Activated CD4-positive, alpha-beta T cell treated with anti-CD3 and anti-CD28 coated beads for 4 hours (primary cell): ENCODE results near the gene RPL9.
A peak's percentile ranks its signal among the peaks of the same experiment; 100 is the strongest.
"Not testable (repeated sequence)": the region's sequence is repeated elsewhere in the genome, so short reads cannot be mapped to it uniquely, and the experiment has no call there.

Source experiments
- DNase-seq, 2 donors: peaks; one replicate each; pipeline ENCODE4 v3.0.0-alpha.2; 2020

The RPL9 gene

GRCh38 chr4:39464886-39465501 is 6.3 kb upstream of the RPL9 start:
- no peak for DNase-seq

DNA sequence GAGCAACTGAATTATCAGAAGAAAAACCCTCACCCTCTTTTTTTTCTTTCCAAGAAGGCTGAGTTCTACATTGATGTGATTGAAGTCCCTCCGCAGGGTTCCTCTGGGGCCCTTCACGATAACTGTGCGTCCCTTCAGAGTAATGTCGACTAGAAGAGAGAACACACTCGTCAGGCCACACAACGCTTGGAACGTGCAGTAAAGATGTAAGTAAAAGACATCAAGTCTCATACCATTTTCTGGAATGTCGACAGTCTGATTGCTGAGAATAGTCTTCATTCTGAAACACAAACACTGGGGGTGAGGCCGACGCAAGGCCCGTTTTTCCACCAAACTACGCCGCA is 589 bp downstream of the RPL9 start:
- not testable (repeated sequence) for DNase-seq

GRCh38 chr4:39456946-39457763 is 1.6 kb downstream of the RPL9 start:
- DNase-seq: no peak

GRCh38 chr4:39455486-39455885 is 3.2 kb downstream of the RPL9 start:
- DNase-seq: no peak

GRCh38 chr4:39453738-39454137 is 5.0 kb downstream of the RPL9 start:
- DNase-seq: no peak

DNA sequence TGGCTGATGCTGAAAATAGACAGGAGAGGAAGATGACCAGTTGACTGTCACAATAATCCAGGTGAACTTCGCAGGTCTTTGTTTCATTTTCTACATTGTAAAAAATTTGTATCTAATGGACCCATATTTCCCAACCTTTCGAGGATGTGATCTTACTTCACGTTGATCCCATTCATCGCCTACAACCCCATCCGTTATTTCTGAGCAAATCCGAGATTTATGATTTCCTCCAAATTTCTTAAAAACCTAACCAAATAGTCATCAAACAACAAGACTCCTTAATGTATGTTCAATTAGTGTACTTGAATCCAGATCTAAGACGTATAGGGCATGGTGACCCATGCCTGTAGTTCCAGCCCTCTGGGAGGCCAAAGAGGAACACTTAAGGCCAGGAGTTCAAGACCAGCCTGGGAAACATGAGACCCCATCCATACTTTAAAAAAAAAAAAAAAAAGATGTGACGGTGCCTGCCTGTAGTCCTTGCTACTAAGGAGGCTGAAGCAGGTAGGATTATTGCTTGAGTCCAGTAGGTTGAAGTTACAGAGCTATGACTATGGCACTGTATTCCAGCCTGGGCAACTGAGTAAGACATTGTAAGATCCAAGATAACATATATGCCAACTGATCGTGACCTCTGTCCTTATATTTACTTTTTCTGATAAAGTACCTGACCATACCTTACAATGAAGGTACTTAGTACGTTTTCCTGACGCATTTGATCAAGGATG is 5.7 kb downstream of the RPL9 start:
- DNase-seq: no peak

DNA sequence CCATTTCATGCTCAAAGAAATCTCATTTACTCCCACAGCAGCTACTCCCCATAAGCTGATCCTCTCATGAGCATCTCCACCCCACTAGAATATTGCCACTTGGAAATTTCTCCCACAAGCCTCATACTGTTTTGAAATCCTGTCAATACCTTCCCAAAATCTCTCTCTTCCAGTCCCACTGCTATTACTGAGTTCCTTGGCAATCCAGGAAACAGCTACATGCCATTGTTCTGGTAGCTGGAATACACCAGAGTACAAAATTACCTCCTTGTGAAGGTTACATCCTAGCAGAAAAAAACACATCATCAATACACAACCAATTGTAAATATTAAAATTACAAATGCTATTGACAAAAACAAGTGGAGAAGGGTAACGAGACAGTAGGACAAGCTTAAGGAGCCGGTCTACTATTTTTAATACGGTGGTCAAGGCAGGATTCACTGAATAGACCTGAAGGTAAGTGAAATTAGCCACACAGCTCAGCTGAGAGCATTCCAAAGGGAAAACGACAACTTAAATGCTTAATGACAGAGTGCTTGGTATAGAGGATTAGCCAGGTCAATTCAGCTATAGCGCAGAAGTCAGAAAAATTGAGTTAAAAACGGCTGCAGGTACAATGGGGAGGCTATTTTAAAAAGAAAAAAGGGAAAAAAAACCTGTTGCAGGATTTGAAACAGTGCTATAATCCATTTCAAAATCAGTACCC is 6.4 kb downstream of the RPL9 start:
- no peak for DNase-seq

DNA sequence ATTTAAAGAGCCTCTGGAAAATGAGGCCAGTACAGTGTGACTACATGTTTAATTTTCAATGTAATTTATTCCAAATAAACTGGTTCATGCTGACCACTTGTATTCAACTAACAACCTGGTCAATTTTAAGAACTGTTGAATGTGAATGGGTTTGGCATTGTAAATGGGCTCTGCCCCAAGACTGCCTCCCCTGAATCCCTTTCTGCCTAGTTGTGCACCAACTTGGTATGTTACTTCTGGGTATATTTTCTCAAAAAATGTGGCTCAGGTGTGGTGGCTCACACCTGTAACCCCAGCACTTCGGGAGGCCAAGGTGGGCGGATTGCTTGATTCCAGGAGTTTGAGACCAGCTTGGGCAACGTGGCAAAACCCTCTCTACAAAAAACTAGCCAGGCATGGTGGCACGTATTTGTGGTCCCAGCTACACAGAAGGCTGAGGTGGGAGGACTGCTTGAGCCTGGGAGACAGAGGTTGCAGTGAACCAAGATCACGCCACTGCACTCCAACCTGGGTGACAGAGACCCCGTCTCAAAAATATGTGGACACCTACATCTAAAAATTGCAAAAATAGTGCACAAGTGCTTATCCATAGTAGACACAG is 7.2 kb downstream of the RPL9 start:
- DNase-seq: no peak

GRCh38 chr4:39450618-39451017 is 8.1 kb downstream of the RPL9 start:
- DNase-seq: no peak

DNA sequence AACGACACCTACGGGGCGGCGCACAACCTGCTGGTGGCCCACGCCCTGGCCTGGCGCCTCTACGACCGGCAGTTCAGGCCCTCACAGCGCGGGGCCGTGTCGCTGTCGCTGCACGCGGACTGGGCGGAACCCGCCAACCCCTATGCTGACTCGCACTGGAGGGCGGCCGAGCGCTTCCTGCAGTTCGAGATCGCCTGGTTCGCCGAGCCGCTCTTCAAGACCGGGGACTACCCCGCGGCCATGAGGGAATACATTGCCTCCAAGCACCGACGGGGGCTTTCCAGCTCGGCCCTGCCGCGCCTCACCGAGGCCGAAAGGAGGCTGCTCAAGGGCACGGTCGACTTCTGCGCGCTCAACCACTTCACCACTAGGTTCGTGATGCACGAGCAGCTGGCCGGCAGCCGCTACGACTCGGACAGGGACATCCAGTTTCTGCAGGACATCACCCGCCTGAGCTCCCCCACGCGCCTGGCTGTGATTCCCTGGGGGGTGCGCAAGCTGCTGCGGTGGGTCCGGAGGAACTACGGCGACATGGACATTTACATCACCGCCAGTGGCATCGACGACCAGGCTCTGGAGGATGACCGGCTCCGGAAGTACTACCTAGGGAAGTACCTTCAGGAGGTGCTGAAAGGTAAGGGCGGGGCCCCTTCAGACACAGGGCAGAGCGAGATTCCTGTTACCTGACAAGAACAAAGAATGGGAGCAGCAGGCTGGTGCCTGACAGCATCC is 11.7 kb downstream of the RPL9 start:
- peak; percentile 15 to 37 for DNase-seq

DNA sequence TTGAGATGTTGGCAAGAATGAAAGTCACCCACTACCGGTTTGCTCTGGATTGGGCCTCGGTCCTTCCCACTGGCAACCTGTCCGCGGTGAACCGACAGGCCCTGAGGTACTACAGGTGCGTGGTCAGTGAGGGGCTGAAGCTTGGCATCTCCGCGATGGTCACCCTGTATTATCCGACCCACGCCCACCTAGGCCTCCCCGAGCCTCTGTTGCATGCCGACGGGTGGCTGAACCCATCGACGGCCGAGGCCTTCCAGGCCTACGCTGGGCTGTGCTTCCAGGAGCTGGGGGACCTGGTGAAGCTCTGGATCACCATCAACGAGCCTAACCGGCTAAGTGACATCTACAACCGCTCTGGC is 12.3 kb downstream of the RPL9 start:
- no peak for DNase-seq

GRCh38 chr4:39442998-39443397 is 15.7 kb downstream of the RPL9 start:
- DNase-seq: no peak

- no peak for DNase-seq
Observed at GRCh38 chr4:39441593-39441992, 17.1 kb downstream of the RPL9 start.

- DNase-seq: no peak
Observed at GRCh38 chr4:39435659-39436563, 22.8 kb downstream of the RPL9 start.

DNA sequence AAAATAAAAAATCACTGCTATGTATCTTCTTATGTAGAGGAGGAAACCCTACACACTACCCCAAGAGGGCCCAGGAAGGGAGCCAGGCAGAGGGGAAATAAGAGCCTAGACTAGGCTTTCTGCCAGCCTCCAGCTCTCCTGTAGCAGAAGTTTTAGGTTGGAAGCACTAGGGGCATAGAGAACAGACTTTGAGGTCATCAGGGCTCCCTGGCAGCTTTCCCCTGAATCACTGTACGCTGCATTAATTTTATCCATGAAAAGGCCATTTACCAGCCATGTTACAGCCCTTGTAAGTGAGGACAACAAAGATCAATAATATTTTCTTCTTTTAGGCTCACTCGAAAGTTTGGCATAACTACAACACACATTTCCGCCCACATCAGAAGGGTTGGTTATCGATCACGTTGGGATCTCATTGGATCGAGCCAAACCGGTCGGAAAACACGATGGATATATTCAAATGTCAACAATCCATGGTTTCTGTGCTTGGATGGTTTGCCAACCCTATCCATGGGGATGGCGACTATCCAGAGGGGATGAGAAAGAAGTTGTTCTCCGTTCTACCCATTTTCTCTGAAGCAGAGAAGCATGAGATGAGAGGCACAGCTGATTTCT is 24.7 kb downstream of the RPL9 start:
- DNase-seq: no peak

DNA sequence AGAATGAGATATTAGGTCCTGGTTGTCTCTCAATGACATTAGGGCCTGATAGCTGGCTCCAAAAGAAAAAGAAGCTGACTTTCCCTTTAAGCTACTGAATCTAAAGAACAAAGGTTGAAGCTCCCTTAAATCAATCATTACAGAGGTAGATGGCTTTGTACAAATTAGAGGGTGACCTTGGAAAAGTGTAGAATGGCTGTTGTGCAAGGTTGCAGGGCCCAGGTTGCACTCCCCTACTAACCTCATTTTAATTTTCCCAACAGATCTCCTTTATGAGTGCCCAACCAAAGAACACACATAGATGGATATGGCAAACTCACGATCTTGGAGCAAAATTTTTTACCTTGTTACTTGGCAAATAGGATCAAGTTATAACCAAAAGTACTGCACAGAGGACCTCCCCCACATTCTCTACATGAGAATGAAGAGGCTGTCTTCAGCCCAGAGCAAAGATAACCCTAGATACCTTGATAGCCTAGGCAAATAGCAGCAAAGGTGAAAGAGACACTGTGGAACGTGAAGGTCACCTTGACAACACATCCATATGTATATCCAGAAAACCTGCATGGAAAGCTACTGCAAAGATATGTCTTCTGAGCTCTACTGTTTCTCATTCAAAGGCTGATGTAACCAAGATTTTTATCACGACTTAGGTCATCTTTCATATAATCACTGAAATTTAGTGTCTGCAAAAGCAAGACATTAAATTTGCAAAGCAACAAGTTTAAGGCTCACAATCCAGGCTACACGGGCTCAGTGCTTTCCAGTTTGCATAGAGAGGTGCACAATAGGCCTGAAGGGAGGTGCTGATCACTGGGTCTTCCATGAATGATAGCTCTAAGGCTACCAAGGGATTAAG is 29.0 kb downstream of the RPL9 start:
- DNase-seq: no peak

DNA sequence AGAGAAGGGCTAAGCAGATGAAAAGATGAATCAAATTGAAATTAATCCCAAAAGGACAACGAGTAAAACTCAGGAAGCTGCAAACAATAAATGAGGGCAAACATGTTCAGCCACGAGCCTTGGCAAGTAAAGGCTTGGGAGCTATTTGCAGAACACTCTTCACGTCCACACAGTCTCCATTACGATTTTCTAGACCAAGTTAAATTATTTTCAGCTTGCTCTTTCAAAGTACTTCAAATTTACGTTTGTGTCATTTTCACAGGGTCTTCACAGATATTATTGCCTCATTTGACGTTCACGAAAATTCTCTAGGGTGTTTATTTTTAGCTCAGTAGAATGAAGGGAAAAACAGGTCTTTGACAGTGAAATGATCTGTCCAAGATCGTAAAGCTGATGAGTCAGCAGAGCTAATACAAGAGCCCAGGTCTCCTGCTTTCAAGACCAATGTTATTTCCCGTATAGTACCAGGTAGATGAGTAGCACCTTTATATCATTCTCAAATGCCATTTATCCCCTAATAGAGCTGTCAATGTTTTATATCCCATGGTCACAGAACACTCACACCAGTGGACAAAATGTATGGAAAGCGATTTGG is 31.1 kb downstream of the RPL9 start:
- DNase-seq: no peak

GRCh38 chr4:39426728-39427127 is 32.0 kb downstream of the RPL9 start:
- no peak for DNase-seq

GRCh38 chr4:39425297-39425696 is 33.4 kb downstream of the RPL9 start:
- not testable (repeated sequence) for DNase-seq
